Dendritic cell treated with granulocyte-macrophage colony-stimulating factor and Interleukin-4, amounts not matched to agents 40 ng/mL and 50 ng/mL, for 4 days (primary cell): ENCODE results near the gene DENND5A.

ENCODE experiments used
- H3K27ac Mint-ChIP-seq: one replicate; pipeline ENCODE4 v1.8.0; 2022; ENCODE audit warnings: mild to moderate bottlenecking, mixed read lengths
- H3K27me3 Mint-ChIP-seq: one replicate; pipeline ENCODE4 v1.8.0; 2022; ENCODE audit warnings: mild to moderate bottlenecking, mixed read lengths
- H3K36me3 Mint-ChIP-seq: one replicate; pipeline ENCODE4 v1.8.0; 2022; ENCODE audit warnings: low read depth, mixed read lengths
- H3K4me1 Mint-ChIP-seq: one replicate; pipeline ENCODE4 v1.8.0; 2022; ENCODE audit warnings: low read depth, mixed read lengths
- H3K4me3 Mint-ChIP-seq: one replicate; pipeline ENCODE4 v1.8.0; 2022; ENCODE audit warnings: mild to moderate bottlenecking, moderate library complexity, mixed read lengths
- H3K9me3 Mint-ChIP-seq: one replicate; pipeline ENCODE4 v1.8.0; 2022; ENCODE audit warnings: mixed read lengths
- intact Hi-C: fragments of 100-400 bp; cut with micrococcal nuclease; formaldehyde crosslinking; loops from one replicate; pipeline ENCODE4 v1.15.0; 2022

DENND5A gene

GRCh38 chr11:9265211-9266131 lies at the start of gene DENND5A:
Gene DENND5A (minus strand): TSS chr11:9265350. CDS start chr11:9265069, 281 bp downstream.
- intact Hi-C loops, result loop anchor here (1.0 to 2.0 kb wide), 2 partner anchors 8 to 49 kb away; partner anchors contain the start of gene TMEM41B

GRCh38 chr11:9314291-9315077 lies 49.3 kb upstream of the DENND5A start, which contains the start of gene TMEM41B:
Gene TMEM41B (minus strand): TSS chr11:9314593. CDS start chr11:9314441, 152 bp downstream.
- no peaks in the 10 kb centered on the region for H3K9me3 Mint-ChIP-seq
- peak within 1 kb of the TSS; percentile 97 for H3K4me3 Mint-ChIP-seq
- peak within 1 kb of the TSS; percentile 96 for H3K27ac Mint-ChIP-seq
- H3K4me1 Mint-ChIP-seq, result peaks cover 58% of the 10 kb centered on the region
- intact Hi-C loops, result loop anchor here (1.0 to 10.0 kb wide), 5 partner anchors 41 to 150 kb away; partner anchors contain the start of genes DENND5A, IPO7 and ZNF143
- H3K36me3 Mint-ChIP-seq, result peaks cover 12% of the 10 kb centered on the region
- H3K27me3 Mint-ChIP-seq, result no peaks in the 10 kb centered on the region

More at GRCh38 chr11:9265211-9266131, at the start of gene DENND5A:
- Mint-ChIP-seq H3K27me3 (peaks cover 25% of the 10 kb centered on the region), H3K4me3 (peak within 1 kb of the TSS; percentile 84), H3K9me3 (no peaks in the 10 kb centered on the region), H3K36me3 (peaks cover 26% of the 10 kb centered on the region), H3K27ac (peak within 1 kb of the TSS; percentile 96), H3K4me1 (peaks cover 38% of the 10 kb centered on the region)

GRCh38 chr11:9313648-9314290 lies 48.6 kb upstream of the DENND5A start:
- Mint-ChIP-seq H3K4me3 (peak overlapping the region; percentile 97), H3K9me3 (no peaks in the 10 kb centered on the region), H3K27me3 (no peaks in the 10 kb centered on the region), H3K4me1 (peaks cover 52% of the 10 kb centered on the region), H3K27ac (peak overlapping the region; percentile 96), H3K36me3 (peaks cover 12% of the 10 kb centered on the region)
- intact Hi-C loops, result loop anchor here (1.0 to 10.0 kb wide), 5 partner anchors 40 to 151 kb away; partner anchors contain the start of genes DENND5A, IPO7 and ZNF143

- peaks cover 45% of the 10 kb centered on the region for H3K4me1 Mint-ChIP-seq
- no peak overlapping the region for H3K27ac Mint-ChIP-seq
- H3K4me3 Mint-ChIP-seq, result no peak overlapping the region
- H3K27me3 Mint-ChIP-seq, result no peaks in the 10 kb centered on the region
- peaks cover 19% of the 10 kb centered on the region for H3K36me3 Mint-ChIP-seq
- intact Hi-C loops, result loop anchor here (10.0 kb wide), 1 partner anchor 154 kb away; the partner anchor contains the start of gene ZNF143
- H3K9me3 Mint-ChIP-seq, result no peaks in the 10 kb centered on the region
Observed at GRCh38 chr11:9310485-9311090, 45.4 kb upstream of the DENND5A start.

- H3K27me3 Mint-ChIP-seq, result no peaks in the 10 kb centered on the region
- H3K4me3 Mint-ChIP-seq, result no peak overlapping the region
- H3K4me1 Mint-ChIP-seq, result peaks cover 38% of the 10 kb centered on the region
- no peaks in the 10 kb centered on the region for H3K9me3 Mint-ChIP-seq
- H3K27ac Mint-ChIP-seq, result no peak overlapping the region
- intact Hi-C loops, result no loop called here
- H3K36me3 Mint-ChIP-seq, result peaks cover 12% of the 10 kb centered on the region
Observed at GRCh38 chr11:9304178-9304577, 39.0 kb upstream of the DENND5A start.

GRCh38 chr11:9302448-9302847 lies 37.3 kb upstream of the DENND5A start:
- Mint-ChIP-seq H3K4me3 (peak overlapping the region; percentile 58), H3K4me1 (peaks cover 33% of the 10 kb centered on the region), H3K27ac (peak overlapping the region; percentile 84), H3K9me3 (no peaks in the 10 kb centered on the region), H3K36me3 (peaks cover 18% of the 10 kb centered on the region), H3K27me3 (no peaks in the 10 kb centered on the region)
- intact Hi-C loops, result no loop called here

GRCh38 chr11:9301720-9302119 lies 36.6 kb upstream of the DENND5A start:
- H3K36me3 Mint-ChIP-seq, result peaks cover 26% of the 10 kb centered on the region
- H3K27ac Mint-ChIP-seq, result peak overlapping the region; percentile 84
- peaks cover 29% of the 10 kb centered on the region for H3K4me1 Mint-ChIP-seq
- H3K27me3 Mint-ChIP-seq, result no peaks in the 10 kb centered on the region
- intact Hi-C loops, result no loop called here
- H3K9me3 Mint-ChIP-seq, result no peaks in the 10 kb centered on the region
- peak overlapping the region; percentile 58 for H3K4me3 Mint-ChIP-seq

GRCh38 chr11:9293646-9294045 lies 28.5 kb upstream of the DENND5A start:
- Mint-ChIP-seq H3K27ac (no peak overlapping the region), H3K9me3 (no peaks in the 10 kb centered on the region), H3K36me3 (peaks cover 65% of the 10 kb centered on the region), H3K4me1 (peaks cover 11% of the 10 kb centered on the region), H3K27me3 (no peaks in the 10 kb centered on the region), H3K4me3 (no peak overlapping the region)
- intact Hi-C loops, result no loop called here

- Mint-ChIP-seq H3K36me3 (peaks cover 71% of the 10 kb centered on the region), H3K4me1 (peaks cover 11% of the 10 kb centered on the region), H3K27ac (no peak overlapping the region), H3K4me3 (no peak overlapping the region), H3K9me3 (no peaks in the 10 kb centered on the region), H3K27me3 (no peaks in the 10 kb centered on the region)
- intact Hi-C loops, result loop anchor here (10.0 kb wide), 3 partner anchors 61 to 199 kb away; no protein-coding TSS in a partner anchor
Observed at GRCh38 chr11:9285850-9286587, 20.9 kb upstream of the DENND5A start.

- no peak overlapping the region for H3K4me3 Mint-ChIP-seq
- no peaks in the 10 kb centered on the region for H3K4me1 Mint-ChIP-seq
- intact Hi-C loops, result loop anchor here (10.0 kb wide), 3 partner anchors 56 to 204 kb away; no protein-coding TSS in a partner anchor
- peaks cover 65% of the 10 kb centered on the region for H3K36me3 Mint-ChIP-seq
- no peak overlapping the region for H3K27ac Mint-ChIP-seq
- no peaks in the 10 kb centered on the region for H3K27me3 Mint-ChIP-seq
- no peaks in the 10 kb centered on the region for H3K9me3 Mint-ChIP-seq
Observed at GRCh38 chr11:9280655-9281301, 15.6 kb upstream of the DENND5A start.

- Mint-ChIP-seq H3K27ac (no peak overlapping the region), H3K27me3 (no peaks in the 10 kb centered on the region), H3K4me3 (no peak overlapping the region), H3K36me3 (peaks cover 34% of the 10 kb centered on the region), H3K4me1 (peaks cover 20% of the 10 kb centered on the region), H3K9me3 (no peaks in the 10 kb centered on the region)
- intact Hi-C loops, result no loop called here
Observed at GRCh38 chr11:9277176-9277575, 12.0 kb upstream of the DENND5A start.

GRCh38 chr11:9276571-9276970 lies 11.4 kb upstream of the DENND5A start:
- intact Hi-C loops, result no loop called here

More at GRCh38 chr11:9276571-9276970, 11.4 kb upstream of the DENND5A start:
- H3K27me3 Mint-ChIP-seq, result no peaks in the 10 kb centered on the region
- H3K4me3 Mint-ChIP-seq, result no peak overlapping the region
- peaks cover 31% of the 10 kb centered on the region for H3K36me3 Mint-ChIP-seq
- no peak overlapping the region for H3K27ac Mint-ChIP-seq
- no peaks in the 10 kb centered on the region for H3K9me3 Mint-ChIP-seq
- H3K4me1 Mint-ChIP-seq, result peaks cover 20% of the 10 kb centered on the region
